Measurements from ENCODE around the gene KCTD10.

- TF ChIP-seq, protein P1, sequence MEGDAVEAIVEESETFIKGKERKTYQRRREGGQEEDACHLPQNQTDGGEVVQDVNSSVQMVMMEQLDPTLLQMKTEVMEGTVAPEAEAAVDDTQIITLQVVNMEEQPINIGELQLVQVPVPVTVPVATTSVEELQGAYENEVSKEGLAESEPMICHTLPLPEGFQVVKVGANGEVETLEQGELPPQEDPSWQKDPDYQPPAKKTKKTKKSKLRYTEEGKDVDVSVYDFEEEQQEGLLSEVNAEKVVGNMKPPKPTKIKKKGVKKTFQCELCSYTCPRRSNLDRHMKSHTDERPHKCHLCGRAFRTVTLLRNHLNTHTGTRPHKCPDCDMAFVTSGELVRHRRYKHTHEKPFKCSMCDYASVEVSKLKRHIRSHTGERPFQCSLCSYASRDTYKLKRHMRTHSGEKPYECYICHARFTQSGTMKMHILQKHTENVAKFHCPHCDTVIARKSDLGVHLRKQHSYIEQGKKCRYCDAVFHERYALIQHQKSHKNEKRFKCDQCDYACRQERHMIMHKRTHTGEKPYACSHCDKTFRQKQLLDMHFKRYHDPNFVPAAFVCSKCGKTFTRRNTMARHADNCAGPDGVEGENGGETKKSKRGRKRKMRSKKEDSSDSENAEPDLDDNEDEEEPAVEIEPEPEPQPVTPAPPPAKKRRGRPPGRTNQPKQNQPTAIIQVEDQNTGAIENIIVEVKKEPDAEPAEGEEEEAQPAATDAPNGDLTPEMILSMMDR (IDR thresholded peaks at IDR 0.05), result no peak
- TF ChIP-seq POLR2A (IDR thresholded peaks at IDR 0.05), result no peak
Observed at GRCh38 chr12:109483346-109483745, 6.2 kb upstream of the KCTD10 start.

Data from uterus (tissue), 2 donors.